ENCODE results near the gene GNA14. TPM values are rescaled to one million over a fixed set of nuclear protein-coding genes. Genes with fewer than 3 reads are reported as not detected.
"Not testable (repeated sequence)": the region's sequence is repeated elsewhere in the genome, so short reads cannot be mapped to it uniquely, and the experiment has no call there.

GNA14 gene
- total RNA-seq, 1 donor from 2014 or later: 15.6 TPM

- no peaks in the 10 kb centered on the region for H3K27me3 ChIP-seq (ENCODE audit: low read depth)
- peaks cover 5% of the 10 kb centered on the region for H3K36me3 ChIP-seq
- intact Hi-C loops (cut with DNase I): no loop called here
- no peaks in the 10 kb centered on the region for H3K9me3 ChIP-seq
- ATAC-seq: peak; percentile 64 to 87
- peak overlapping the region; percentile 15 for H3K27ac ChIP-seq
- peaks cover 15% of the 10 kb centered on the region for H3K4me1 ChIP-seq
- H3K4me3 ChIP-seq: no peak overlapping the region
- no peak for TF ChIP-seq CTCF (IDR thresholded peaks at IDR 0.05)
- DNase-seq: no peak
Measured at GRCh38 chr9:77417566-77417965, 230.6 kb downstream of the GNA14 start.

GRCh38 chr9:77408521-77408920 is 239.6 kb downstream of the GNA14 start:
- ATAC-seq; intact Hi-C loops (cut with DNase I); H3K27ac ChIP-seq; H3K4me3 ChIP-seq; H3K4me1 ChIP-seq; H3K27me3 ChIP-seq (ENCODE audit: low read depth); H3K9me3 ChIP-seq; DNase-seq: not testable (repeated sequence)
- H3K36me3 ChIP-seq: peaks cover 18% of the 10 kb centered on the region

GRCh38 chr9:77403239-77403638 is 244.9 kb downstream of the GNA14 start:
- intact Hi-C loops (cut with DNase I): no loop called here
- no peaks in the 10 kb centered on the region for H3K9me3 ChIP-seq
- TF ChIP-seq CTCF (IDR thresholded peaks at IDR 0.05): no peak
- no peak for ATAC-seq
- H3K27me3 ChIP-seq (ENCODE audit: low read depth): no peaks in the 10 kb centered on the region
- no peak overlapping the region for H3K4me3 ChIP-seq
- DNase-seq: no peak
- no peak overlapping the region for H3K27ac ChIP-seq
- peaks cover 18% of the 10 kb centered on the region for H3K36me3 ChIP-seq
- H3K4me1 ChIP-seq: no peaks in the 10 kb centered on the region

- no peak overlapping the region for H3K4me3 ChIP-seq
- DNase-seq (no peak), ATAC-seq (no peak)
- no peaks in the 10 kb centered on the region for H3K27me3 ChIP-seq (ENCODE audit: low read depth)
- no peak overlapping the region for H3K27ac ChIP-seq
- intact Hi-C loops (cut with DNase I): no loop called here
- peaks cover 16% of the 10 kb centered on the region for H3K36me3 ChIP-seq
- no peaks in the 10 kb centered on the region for H3K4me1 ChIP-seq
- no peaks in the 10 kb centered on the region for H3K9me3 ChIP-seq
- no peak for TF ChIP-seq CTCF (IDR thresholded peaks at IDR 0.05)
Measured at GRCh38 chr9:77402286-77402685, 245.8 kb downstream of the GNA14 start.

- ATAC-seq (no peak), DNase-seq (no peak)
- H3K27ac ChIP-seq: no peak overlapping the region
- no peaks in the 10 kb centered on the region for H3K27me3 ChIP-seq (ENCODE audit: low read depth)
- H3K36me3 ChIP-seq: no peaks in the 10 kb centered on the region
- TF ChIP-seq CTCF (IDR thresholded peaks at IDR 0.05): no peak
- intact Hi-C loops (cut with DNase I): no loop called here
- no peaks in the 10 kb centered on the region for H3K9me3 ChIP-seq
- no peaks in the 10 kb centered on the region for H3K4me1 ChIP-seq
- H3K4me3 ChIP-seq: no peak overlapping the region
Measured at GRCh38 chr9:77399964-77400363, 248.2 kb downstream of the GNA14 start.

GRCh38 chr9:77398581-77398980 is 249.5 kb downstream of the GNA14 start:
- H3K4me1 ChIP-seq; ATAC-seq; H3K9me3 ChIP-seq; intact Hi-C loops (cut with DNase I); H3K27me3 ChIP-seq (ENCODE audit: low read depth); DNase-seq; H3K4me3 ChIP-seq; H3K27ac ChIP-seq; H3K36me3 ChIP-seq: not testable (repeated sequence)

GRCh38 chr9:77392328-77392727 is 255.8 kb downstream of the GNA14 start:
- H3K9me3 ChIP-seq: no peaks in the 10 kb centered on the region
- no peaks in the 10 kb centered on the region for H3K27me3 ChIP-seq (ENCODE audit: low read depth)
- no peak overlapping the region for H3K4me3 ChIP-seq
- H3K27ac ChIP-seq: no peak overlapping the region
- H3K36me3 ChIP-seq: no peaks in the 10 kb centered on the region
- no peak for TF ChIP-seq CTCF (IDR thresholded peaks at IDR 0.05)
- intact Hi-C loops (cut with DNase I): no loop called here
- DNase-seq (no peak), ATAC-seq (no peak)
- no peaks in the 10 kb centered on the region for H3K4me1 ChIP-seq
